H1 (cell line): ENCODE results near the gene FAM107A. TPM values are rescaled to one million over a fixed set of nuclear protein-coding genes. Genes with fewer than 3 reads are reported as not detected.

Source experiments
- ASH2L ChIP-seq: fragments of 200-600, 300-600 bp; sonication (generic); IDR thresholded peaks from one replicate; pipeline ENCODE4 v1.7.1; 2017; ENCODE audit warnings: low read length
- CTBP2 ChIP-seq: IDR thresholded peaks from 2 replicates; pipeline ENCODE4 v1.7.0; 2011; ENCODE audit warnings: borderline replicate concordance, mild to moderate bottlenecking, moderate library complexity, mixed read lengths, low read length; ENCODE audit not compliant: insufficient read depth, insufficient read length
- EP300 ChIP-seq, 2 experiments: IDR thresholded peaks; 1 replicate in 1 of 2; 2 replicates in 1 of 2; pipeline ENCODE4 v1.6.1; 2011 to 2012; ENCODE audit warnings: low read depth in 2 of 2, low read length in 2 of 2, mild to moderate bottlenecking in 2 of 2, borderline replicate concordance in 1 of 2, inconsistent platforms in 1 of 2, moderate library complexity in 1 of 2
- polyA plus RNA-seq, 7 experiments: library from polyadenylated mRNA; depleted of rRNA in 3 of 7; stranded (reverse) in 5 of 7; unstranded in 2 of 7; fragments of >200 nt in 5 of 7; fragments of 200-250 nt in 2 of 7; gene quantifications; 1 replicate in 5 of 7; 2 replicates in 1 of 7; 4 replicates in 1 of 7; pipeline versions ENCODE4 v1.2.1 to v1.2.3, GENCODE V29; 2011 to 2013; ENCODE audit warnings: missing spikeins in 2 of 7, mixed read lengths in 2 of 7
- total RNA-seq: library from RNA; stranded (reverse); fragmentation: NEBNext Ultra II Directional; extraction: Animal tissue kit (Norgen Biotek cat#: 25700); gene quantifications from 2 replicates; pipeline ENCODE4 v1.2.1, GENCODE V29; 2021

The FAM107A gene
- total and polyA plus RNA-seq, 2 of the 8 experiments (the other 6 are each of a cell fraction or from before 2014, with no cell fraction given): 0.51 to 0.65 TPM

GRCh38 chr3:58565621-58566397, 11.4 kb downstream of the FAM107A start (continued):
- peak; percentile 32 for TF ChIP-seq CTBP2
- peak in 1 of 2 experiments; percentile 55; a peak in 1 of 3 replicates for TF ChIP-seq EP300 (IDR thresholded peaks at IDR 0.05; ENCODE audit: borderline replicate concordance in 1 of 2, low read depth in 2 of 2, low read length in 2 of 2)
- TF ChIP-seq ASH2L: peak; percentile 38
